ENCODE measurements around the gene CCDC142. TPM values are rescaled to one million over a fixed set of nuclear protein-coding genes. Genes with fewer than 3 reads are reported as not detected.

CCDC142 gene
- total RNA-seq, 1 donor from 2014 or later: 16.1 TPM

GRCh38 chr2:74497777-74498499 lies 15.1 kb upstream of the CCDC142 start:
- Histone ChIP-seq H3K27ac (no peak overlapping the region), H3K4me1 (peaks cover 29% of the 10 kb centered on the region), H3K36me3 (peaks cover 9% of the 10 kb centered on the region), H3K27me3 (peaks cover 41% of the 10 kb centered on the region), H3K9me3 (no peaks in the 10 kb centered on the region), H3K4me3 (peak overlapping the region; percentile 44)
- no peak for TF ChIP-seq CTCF (IDR thresholded peaks at IDR 0.05)
- ATAC-seq: peak; percentile 58
- intact Hi-C loops (cut with DNase I): loop anchor here (10.0 kb wide), 1 partner anchor 87 kb away; no protein-coding TSS in a partner anchor
- peak; percentile 77 for DNase-seq

- Histone ChIP-seq H3K4me1 (peaks cover 25% of the 10 kb centered on the region), H3K27ac (no peak overlapping the region), H3K9me3 (no peaks in the 10 kb centered on the region), H3K27me3 (peaks cover 41% of the 10 kb centered on the region), H3K4me3 (peak overlapping the region; percentile 44), H3K36me3 (peaks cover 17% of the 10 kb centered on the region)
- DNase-seq: no peak
- intact Hi-C loops (cut with DNase I): loop anchor here (10.0 kb wide), 1 partner anchor 88 kb away; no protein-coding TSS in a partner anchor
- TF ChIP-seq CTCF (IDR thresholded peaks at IDR 0.05): no peak
- ATAC-seq: no peak
Observed at GRCh38 chr2:74496997-74497776, 14.4 kb upstream of the CCDC142 start.

- peaks cover 34% of the 10 kb centered on the region for H3K36me3 ChIP-seq
- H3K4me3 ChIP-seq: no peak overlapping the region
- H3K27me3 ChIP-seq: peaks cover 34% of the 10 kb centered on the region
- no peak overlapping the region for H3K27ac ChIP-seq
- intact Hi-C loops (cut with DNase I): loop anchor here (10.0 kb wide), 1 partner anchor 89 kb away; no protein-coding TSS in a partner anchor
- TF ChIP-seq CTCF (IDR thresholded peaks at IDR 0.05): no peak
- no peaks in the 10 kb centered on the region for H3K9me3 ChIP-seq
- no peak for DNase-seq
- no peak for ATAC-seq
- H3K4me1 ChIP-seq: peaks cover 22% of the 10 kb centered on the region
Observed at GRCh38 chr2:74495440-74495839, 12.6 kb upstream of the CCDC142 start.

- Histone ChIP-seq H3K36me3 (peaks cover 43% of the 10 kb centered on the region), H3K27me3 (peaks cover 15% of the 10 kb centered on the region), H3K4me1 (peaks cover 9% of the 10 kb centered on the region), H3K27ac (no peak overlapping the region), H3K4me3 (no peak overlapping the region), H3K9me3 (no peaks in the 10 kb centered on the region)
- TF ChIP-seq CTCF (IDR thresholded peaks at IDR 0.05): no peak
- ATAC-seq: no peak
- intact Hi-C loops (cut with DNase I): loop anchor here (10.0 kb wide), 1 partner anchor 91 kb away; no protein-coding TSS in a partner anchor
- DNase-seq: no peak
Observed at GRCh38 chr2:74493546-74493945, 10.7 kb upstream of the CCDC142 start.

GRCh38 chr2:74491648-74492544 lies 9.1 kb upstream of the CCDC142 start:
- TF ChIP-seq CTCF (IDR thresholded peaks at IDR 0.05): no peak
- intact Hi-C loops (cut with DNase I): loop anchor here (10.0 kb wide), 1 partner anchor 93 kb away; no protein-coding TSS in a partner anchor
- ATAC-seq (no peak), DNase-seq (no peak)
- Histone ChIP-seq H3K36me3 (peaks cover 43% of the 10 kb centered on the region), H3K27ac (no peak overlapping the region), H3K9me3 (no peaks in the 10 kb centered on the region), H3K27me3 (peaks cover 2% of the 10 kb centered on the region), H3K4me3 (no peak overlapping the region), H3K4me1 (no peaks in the 10 kb centered on the region)
